NCI-H2227 (cell line): ENCODE data around the gene CMC2.

Source experiments
- DNase-seq: peaks from one replicate; lab custom pipeline; 2025; ENCODE audit not compliant: unreplicated experiment; lab: John Stamatoyannopoulos, UW

The CMC2 gene

DNA sequence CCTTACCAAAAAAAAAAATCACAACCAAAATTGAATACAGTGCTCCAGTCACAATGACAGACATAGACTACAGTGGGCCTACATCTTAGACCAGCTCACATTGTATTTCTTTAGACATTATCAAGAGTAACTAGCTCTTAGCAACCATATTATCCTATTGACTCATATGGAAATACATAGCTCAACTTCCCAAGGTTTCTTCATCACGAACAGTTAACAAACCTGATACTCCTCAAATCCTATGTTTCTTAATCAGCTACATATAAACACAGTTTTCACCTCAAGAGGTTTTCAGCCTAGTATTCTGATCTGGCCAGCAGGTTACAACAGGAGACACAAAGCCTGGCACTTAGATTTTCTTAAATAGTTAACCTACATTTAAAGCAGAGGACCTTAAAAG, 29.7 kb downstream of the CMC2 start:
- DNase-seq: no peak

DNA sequence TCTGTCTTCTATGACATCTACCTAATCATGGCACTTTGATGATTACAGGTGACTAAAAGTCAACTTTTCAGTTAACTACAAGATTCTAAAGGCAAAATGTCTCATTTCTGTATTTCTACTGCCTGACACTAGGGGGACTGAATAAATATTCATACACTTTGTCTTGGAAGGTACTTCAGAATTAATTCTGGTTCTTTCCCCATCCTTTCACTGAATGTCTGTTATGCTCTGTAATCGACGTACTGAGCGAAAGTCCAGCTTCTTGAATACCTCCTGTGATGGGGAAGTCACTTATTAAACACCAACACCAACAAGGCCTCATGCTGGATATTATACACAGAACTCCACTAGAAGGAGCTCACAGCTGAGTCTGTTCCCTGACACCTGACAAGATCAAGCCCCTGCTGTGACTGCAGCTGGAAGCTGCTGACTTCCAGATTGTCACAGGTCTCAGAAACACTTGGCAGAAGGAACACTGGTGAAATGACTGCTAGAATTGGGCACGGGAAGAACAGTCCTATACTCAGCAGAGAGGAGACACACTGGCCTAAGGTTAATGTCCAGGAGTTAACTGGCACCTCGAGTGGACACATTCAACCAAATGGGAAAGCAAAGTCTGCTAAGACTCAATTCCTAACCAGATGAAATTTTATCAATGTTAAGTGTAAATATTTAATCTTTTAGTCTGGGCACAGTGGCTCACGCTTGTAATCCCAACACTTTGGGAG, 31.9 kb downstream of the CMC2 start:
- DNase-seq: peak; percentile 3

DNA sequence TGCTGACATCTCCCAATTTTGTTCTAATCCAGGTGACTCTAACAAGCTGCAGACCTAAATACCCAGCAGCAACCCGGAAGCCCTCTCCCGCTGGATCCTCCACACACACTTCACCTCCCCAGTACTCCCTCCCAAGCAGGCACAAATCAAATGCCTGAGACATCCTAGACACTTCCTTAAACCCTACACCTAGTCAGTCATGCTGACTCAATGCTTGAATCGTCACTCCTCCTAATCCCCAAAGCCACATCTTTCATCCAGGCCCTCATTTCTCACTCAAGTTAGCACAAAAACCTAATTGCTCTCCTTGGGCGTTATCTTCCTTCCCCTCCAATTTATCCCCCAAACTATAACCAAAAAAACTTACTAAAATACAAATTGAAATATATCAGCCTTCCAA, 32.7 kb downstream of the CMC2 start:
- no peak for DNase-seq

DNA sequence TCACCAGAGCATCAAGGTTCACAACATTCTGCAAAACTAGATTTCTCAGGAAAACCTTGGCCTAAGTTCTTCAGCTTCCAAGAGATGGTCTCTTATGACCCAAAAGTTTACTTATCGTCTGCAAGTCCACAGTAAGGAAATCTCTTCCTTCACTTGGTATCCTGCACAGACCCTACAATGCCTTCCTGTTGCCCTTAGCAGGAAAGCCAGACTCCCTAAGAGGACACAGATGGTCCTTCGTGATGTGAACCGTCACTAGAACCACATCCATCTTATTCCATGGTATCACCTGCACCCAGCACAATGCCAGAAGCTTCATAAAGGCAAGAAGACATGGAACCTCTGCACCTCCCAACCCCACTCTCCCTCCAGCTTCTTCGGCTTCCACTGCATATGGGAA, 34.1 kb downstream of the CMC2 start:
- DNase-seq: no peak

DNA sequence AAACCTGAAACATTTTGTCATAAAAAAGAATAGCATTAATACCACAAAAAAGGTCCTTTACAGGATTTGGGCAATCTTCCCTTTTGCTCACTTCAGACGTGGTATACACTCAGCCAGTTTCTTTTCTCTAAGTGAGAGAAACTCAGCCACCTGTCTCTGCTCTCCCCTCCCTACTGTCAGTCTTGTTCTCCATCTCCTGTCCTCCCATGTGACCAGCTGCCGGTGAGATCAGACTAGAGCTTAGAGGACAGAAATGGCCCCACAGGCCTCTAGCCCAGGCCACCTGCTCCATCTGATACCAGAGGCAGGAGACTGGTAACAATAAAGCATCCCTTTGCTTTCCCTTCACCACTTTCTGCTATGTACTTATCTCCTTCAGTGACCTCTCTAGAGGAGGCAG, 34.9 kb downstream of the CMC2 start:
- DNase-seq: no peak

DNA sequence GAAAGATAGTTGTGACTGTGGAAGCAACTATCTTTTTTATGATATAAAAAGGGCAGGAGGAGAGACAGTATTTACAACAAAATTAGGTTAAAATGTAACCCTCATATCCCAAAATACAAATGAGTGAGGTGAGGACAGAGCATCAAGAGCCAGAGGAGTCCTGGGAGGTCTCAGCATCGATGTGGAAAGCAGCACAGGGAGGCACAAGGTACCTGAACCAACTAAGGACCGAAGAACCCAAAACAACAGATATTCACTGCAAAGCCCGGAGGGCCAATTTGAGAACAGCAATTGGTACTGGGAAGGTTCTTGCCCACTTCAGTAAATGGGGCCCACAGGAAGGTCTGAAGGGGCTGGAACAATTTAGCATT, 37.6 kb downstream of the CMC2 start:
- no peak for DNase-seq

DNA sequence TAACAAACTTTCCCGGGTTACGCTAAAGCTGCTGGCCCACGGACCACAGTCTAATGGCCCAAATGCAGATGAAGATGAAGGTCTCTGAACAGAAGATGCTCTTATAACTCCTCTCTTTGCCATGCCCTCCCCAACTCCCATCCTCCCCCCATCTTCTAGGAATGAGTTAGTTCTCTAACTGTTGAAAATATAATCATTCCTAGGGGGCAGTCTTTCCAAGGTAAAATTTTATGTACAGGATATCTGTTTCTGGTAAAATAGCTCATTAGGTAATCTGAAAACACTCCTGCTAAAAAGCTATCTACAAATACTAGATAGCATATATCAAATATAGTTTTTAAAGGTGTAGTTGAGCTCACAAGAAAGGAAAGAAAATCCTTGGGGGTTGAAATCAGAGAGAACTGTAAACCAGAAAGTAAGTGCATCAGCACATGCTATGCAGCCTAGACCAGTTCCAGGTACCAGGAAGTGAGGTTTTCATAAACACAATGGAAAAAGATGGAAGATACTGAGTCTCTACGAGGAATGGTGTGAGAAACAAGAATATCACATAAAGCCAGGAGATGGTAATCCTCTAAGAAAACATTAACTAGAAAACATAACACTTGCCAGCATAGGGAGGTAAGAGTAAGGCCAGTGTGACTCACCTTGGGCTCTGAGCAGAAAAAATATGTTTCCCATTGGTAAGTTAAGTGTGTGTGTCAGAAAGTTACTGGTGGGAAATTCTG, 38.1 kb downstream of the CMC2 start:
- no peak for DNase-seq

DNA sequence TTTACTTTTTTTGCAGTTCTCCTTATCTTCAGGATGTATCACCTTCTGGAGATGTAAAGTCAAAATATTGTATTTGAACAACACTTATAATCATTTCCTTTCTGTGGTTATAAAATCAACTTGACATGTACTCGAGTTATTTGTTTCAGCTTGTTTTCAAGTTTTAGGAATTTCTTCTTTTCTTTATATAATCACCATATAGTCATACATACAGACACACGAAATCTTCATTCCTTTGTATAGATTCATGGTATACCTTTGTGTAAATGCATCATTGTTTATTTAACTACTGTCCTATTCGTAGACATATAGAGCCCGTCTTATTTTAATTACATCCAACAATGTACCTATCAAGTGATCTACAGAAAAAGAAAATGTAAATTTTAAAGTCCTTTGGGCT, 40.1 kb downstream of the CMC2 start:
- DNase-seq: no peak

DNA sequence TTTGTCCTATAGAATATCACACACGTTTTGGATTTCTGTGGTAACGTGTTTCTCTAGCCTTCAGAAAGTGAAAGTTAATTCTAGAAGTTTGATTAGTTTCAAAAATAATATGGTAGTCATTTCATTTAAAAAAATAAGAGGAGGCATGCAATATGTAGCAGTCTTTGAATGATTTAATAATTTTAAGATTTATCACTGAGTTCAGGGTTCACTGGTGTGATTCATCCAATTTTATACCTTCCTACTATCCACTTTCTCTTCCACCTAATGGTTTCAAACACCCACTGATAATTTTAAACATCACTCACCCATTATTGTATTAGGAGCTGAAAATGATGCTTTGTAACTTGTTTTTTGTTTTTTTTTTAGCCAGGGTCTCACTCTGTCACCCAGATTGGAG, 42.3 kb downstream of the CMC2 start:
- no peak for DNase-seq

DNA sequence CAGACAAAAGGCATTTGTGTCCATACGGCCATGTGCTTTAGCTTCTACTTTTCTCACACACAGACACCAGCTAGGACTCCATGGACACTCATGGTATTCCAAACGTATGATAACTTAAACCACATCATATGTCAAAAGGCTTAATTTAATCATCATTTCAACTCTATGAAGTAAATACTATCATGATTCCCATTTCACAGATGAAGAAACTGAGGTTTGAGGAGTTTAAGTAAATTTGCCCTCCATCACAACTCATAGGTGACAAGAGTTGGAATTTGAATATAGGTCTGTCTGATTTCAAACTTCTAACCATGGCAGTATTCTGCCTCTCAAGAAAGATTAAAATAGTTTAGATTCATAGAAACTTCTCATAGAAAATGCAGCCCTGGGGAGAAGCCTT, 43.8 kb downstream of the CMC2 start:
- no peak for DNase-seq

DNA sequence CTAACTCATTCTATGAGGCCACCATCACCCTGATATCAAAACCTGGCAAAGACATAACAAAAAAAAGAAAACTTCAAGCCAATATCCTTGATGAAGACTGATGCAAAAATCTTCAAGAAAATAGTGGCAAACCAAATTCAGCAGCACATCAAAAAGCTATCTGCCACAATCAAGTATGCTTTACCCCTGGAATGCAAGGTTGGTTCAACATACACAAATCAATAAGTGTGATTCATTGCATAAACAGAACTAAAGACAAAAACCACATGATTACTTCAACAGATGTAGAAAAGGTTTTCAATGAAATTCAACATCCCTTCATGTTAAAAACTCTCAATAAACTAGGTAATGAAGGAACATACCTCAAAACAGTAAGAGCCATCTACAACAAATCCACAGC, 48.4 kb downstream of the CMC2 start:
- DNase-seq: no peak

DNA sequence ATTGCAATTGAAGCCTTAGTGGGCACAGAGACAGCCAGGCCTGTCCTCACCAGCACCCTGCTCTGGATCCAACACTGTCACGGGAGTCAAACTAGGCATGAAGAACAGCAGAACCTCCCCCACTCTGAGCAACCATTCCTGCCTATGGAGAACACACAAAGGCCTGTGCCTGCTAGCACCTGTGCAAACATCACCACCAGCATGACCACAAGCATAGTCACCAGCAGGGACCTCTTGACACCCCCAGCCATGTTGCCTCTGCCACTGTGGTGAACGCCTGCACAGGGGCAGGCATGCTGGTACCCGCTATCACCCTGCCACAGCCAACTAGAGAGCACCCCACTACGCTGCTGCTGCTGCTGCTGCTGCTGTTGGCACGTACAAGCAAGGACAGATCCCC, 51.7 kb downstream of the CMC2 start:
- no peak for DNase-seq

DNA sequence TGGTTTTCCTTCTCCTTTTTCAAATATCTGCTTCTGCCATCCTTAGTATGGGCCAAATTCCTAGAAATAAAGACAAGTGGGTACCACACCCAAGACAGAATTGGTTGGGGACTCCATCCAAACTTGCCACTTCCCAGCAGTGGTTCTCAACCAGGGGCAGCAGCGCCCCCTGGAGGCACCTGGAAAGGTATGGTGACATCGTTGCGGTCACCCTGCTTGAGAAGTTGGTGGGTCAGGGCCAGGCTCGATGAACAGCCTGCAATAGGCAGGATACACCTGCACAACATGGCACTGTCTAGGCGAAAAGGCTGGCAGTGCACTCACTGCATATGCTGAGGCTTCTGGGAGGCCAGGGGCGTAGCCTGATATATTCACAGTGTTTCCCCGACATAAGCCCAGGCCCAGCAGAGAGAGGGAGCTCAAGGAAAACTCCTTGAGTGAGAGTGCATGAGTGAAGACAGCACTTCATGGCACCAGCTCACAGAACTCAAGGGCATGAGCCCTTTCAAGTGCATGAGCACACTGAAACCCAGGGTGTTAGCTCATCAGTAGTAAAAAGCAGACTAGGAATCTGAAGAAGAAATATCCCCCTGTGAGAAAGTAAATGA, 57.7 kb downstream of the CMC2 start:
- DNase-seq: no peak

DNA sequence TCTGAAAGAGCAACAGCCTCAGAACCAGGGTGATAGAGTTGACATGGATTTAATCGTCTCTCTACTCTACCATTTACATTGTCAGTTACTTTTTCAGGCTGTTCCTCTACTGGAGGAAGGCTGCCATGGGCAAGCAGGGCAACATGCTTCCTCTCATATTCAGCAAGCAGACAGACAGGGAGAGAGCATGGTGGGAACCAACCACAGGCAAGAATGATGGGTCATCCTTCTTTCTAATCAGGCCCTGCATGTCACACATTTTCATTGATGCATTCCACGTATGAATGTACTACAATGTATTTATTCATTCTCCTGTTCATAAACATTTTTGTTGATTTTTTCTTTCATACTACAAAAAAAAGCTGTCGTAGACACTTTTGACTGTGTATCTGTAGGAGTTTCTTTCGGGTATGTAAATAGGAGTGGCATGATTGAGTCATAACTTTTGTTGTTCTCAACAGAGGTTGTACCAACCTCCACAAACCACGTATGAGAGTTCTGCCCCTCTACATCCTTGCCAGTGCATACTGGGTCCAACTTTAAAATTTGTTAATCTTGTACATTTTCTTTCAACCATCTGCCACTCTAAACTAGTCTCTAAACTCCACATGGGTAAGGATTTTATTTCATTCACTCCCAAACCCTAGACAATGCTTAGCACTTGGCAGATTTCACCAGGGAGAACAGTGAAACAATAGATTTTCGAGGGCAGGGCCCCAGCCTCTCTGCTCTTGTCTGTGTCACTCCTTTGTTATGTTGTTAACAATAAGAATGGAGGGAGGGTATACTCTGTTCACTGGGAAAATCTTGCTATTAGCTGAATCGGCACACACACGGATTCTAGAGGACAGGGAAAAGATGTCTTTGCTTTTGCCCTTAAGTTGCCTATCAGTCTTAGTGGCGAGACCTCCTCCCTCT, 58.7 kb downstream of the CMC2 start:
- no peak for DNase-seq

DNA sequence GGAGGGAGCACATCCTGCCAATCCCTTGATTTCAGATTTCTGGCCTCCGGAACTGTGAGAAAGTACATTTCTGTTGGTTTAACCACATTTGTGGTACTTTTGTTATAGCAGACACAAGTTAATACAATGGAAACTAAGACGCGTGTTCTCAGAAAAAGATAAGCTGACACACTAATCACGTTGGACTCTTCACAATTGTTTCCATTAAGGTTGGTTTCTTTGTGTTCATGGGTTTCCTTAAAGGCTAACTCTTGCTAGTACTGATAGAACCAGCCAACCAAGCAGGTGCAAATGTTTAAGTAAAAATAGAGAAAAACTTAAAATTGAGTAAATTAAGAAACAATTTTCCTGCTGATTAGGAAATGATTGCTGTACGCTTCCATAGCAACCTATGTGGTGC, 59.4 kb downstream of the CMC2 start:
- DNase-seq: no peak

DNA sequence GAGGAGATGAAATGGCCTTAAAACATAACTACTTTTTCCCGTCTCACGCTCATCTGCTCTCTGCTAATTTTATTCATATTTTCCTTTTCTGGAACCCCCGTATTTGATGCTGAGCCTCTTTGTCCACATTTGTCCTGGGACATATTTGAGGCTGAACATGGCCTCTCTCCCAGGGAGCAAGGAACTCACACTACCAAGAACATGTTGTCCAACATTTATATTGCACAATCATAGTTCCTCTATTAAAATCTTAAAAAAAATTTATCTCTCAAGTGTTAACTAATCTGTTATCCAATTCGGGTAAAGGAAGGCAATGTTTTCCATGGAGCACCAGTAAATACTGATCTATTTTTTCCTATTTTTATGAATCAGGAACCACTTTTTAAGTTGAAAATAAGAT, 60.2 kb downstream of the CMC2 start:
- no peak for DNase-seq

DNA sequence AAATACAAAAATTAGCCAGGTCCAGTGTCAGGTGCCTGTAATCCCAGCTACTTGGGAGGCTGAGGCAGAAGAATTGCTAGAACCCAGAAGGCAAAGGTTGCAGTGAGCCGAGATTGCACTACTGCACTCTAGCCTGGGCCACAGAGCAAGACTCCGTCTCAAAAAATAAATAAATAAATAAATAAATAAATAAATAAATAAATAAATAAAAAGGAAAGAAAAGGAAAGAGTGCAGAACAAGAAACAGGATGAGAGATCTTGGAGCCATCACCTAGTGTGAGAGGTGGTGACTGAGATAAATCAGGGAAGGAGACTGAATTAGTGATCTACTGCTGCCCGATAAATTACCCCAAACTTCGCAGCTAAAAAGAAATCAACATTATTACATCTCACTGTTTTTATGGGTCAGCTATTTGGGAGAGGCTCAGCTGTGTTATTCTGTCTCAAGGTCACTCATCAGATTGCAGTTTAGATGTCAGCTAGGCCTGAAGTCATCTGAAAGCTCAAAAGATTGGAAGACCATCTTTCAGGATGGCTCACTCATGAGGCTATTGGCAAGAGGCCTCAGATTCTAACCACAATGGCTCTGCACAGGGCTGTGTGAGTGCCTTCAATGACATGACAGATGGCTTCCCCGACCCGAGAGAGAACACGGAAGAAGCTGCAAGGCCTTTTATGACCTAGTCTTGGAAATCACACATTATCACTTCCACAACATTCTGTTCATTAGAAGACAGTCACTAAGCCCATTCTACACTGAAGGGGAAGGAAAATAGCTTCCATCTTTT, 66.4 kb downstream of the CMC2 start:
- DNase-seq: no peak

DNA sequence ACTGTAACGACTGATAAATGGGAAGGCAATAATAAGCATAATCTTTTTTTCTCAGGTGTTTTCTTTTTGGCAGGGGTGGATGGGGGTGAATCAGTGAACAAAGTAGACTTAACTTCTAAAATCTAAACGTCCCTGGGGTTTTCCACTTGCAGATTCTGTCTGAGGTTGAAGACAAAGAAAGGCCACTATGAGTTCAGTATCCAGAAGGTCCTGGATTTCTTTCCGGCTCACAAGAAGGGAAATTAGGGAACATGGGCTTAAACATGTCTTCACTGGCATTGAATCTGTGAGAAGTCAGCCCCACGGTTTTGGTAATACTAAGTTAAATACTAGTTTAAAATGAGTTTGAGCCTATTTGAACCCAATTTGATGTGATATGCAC, 67.8 kb downstream of the CMC2 start:
- DNase-seq: no peak

DNA sequence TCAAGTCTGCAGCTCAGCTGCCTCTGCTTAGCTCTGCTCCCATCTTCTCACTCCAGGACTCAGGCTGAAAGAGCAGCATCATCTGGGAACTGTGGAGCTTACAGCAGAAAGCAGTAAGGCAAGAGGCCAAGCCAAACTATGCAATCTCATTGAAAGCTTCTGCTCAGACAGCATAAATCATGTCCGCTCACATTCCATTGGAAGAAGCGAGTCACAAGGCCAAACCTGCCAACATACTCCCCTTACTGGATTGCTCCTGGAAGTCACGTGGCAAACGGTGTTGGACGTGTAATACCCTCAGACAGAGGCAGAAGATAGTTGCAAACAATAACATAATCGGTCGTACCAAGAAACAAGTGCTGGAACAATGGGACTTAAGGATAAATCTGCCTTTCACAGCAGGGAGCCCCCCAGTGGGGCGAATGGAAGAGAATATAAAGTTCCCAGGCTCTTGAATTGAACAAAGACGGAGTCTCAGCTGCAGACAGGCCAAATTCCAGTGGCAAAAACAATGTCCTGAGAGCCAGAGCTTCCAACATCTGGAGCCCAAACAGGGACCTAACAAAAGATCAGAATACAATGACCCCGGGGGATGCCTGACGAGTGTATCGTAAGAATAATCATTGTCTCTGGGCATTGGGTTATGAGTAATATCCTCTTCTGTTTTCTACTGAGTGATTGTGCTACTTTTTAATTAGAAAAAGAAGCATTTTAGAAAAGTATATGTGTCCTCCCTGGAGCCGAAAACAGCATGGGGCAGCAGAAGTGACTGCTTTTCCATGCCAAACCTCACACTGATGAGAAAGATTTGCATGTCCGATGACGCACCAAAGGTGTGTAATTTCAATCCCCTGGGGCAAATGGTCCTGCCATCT, 68.4 kb downstream of the CMC2 start:
- peak; percentile 6 for DNase-seq

DNA sequence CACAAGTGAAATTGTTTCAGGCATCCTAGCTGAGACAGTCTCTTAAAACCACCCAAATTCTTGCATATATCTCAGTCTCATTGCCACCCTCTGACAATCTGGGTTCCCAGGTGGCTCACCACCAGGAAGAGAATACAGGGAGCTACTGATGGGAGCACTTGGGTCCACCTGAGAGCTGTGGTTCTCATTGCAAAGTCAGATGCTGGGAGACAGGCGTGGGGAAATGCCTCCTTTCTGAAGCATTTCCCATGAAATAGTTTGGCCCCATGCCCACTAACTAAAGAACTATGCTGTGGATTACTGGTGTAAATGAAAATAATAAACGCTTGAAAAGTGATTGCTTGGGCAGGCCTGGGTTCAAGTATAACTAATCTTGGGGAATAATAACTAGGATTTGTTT, 70.3 kb downstream of the CMC2 start:
- DNase-seq: no peak
